Fibroblast of the conjunctiva (primary cell): ENCODE results near the gene GOLGA5.

Experiments used
- DNase-seq: peaks from one replicate; pipeline ENCODE4 v3.0.0-alpha.2; 2010; ENCODE audit warnings: low read depth

The GOLGA5 gene

GRCh38 chr14:92883066-92883465 is 89.0 kb downstream of the GOLGA5 start:
- no peak for DNase-seq

- no peak for DNase-seq
Observed at GRCh38 chr14:92884410-92884809, 90.3 kb downstream of the GOLGA5 start.

- DNase-seq: no peak
Observed at GRCh38 chr14:92885279-92886061, 91.4 kb downstream of the GOLGA5 start.

- no peak for DNase-seq
Observed at GRCh38 chr14:92886337-92886736, 92.2 kb downstream of the GOLGA5 start.

GRCh38 chr14:92887157-92887556 is 93.1 kb downstream of the GOLGA5 start:
- DNase-seq: no peak

GRCh38 chr14:92888896-92889295 is 94.8 kb downstream of the GOLGA5 start:
- no peak for DNase-seq
